Effector memory CD8-positive, alpha-beta T cell (primary cell): ENCODE measurements around the gene PCDHGA1.

Experiments
- ATAC-seq: fragments of 150-1000 bp; cut with Tn5 transposase; replicated peaks from 2 replicates; pipeline ENCODE4 v1.10.0; 2021; ENCODE audit warnings: mild to moderate bottlenecking, moderate library complexity
- DNase-seq, 3 experiments: peaks; one replicate each; pipeline ENCODE4 v3.0.0; 2021
- H3K27ac Mint-ChIP-seq, 2 donors: one replicate each; pipeline ENCODE4 v1.8.0; 2022; ENCODE audit warnings: mild to moderate bottlenecking in 2 of 2, mixed read lengths in 2 of 2, moderate library complexity in 2 of 2
- H3K27me3 Mint-ChIP-seq, 2 donors: one replicate each; pipeline ENCODE4 v1.8.0; 2022; ENCODE audit warnings: mixed read lengths in 2 of 2
- H3K36me3 Mint-ChIP-seq: one replicate; pipeline ENCODE4 v1.8.0; 2022; ENCODE audit warnings: mild to moderate bottlenecking, moderate library complexity, mixed read lengths; ENCODE audit not compliant: insufficient read depth
- H3K4me1 Mint-ChIP-seq, 2 donors: one replicate each; pipeline ENCODE4 v1.8.0; 2022; ENCODE audit warnings: low read depth in 2 of 2, mixed read lengths in 2 of 2
- H3K4me3 Mint-ChIP-seq, 2 donors: one replicate each; pipeline ENCODE4 v1.8.0; 2022; ENCODE audit warnings: mild to moderate bottlenecking in 2 of 2, mixed read lengths in 2 of 2, moderate library complexity in 2 of 2
- H3K9me3 Mint-ChIP-seq, 2 donors: one replicate each; pipeline ENCODE4 v1.8.0; 2022; ENCODE audit warnings: mixed read lengths in 2 of 2

PCDHGA1 gene

GRCh38 chr5:141437221-141437620, 106.9 kb downstream of the PCDHGA1 start:
- ATAC-seq: no peak
- H3K27me3 Mint-ChIP-seq: peaks cover 19 to 60% of the 10 kb centered on the region in 2 donors
- peaks cover 0 to 3% of the 10 kb centered on the region in 2 donors for H3K4me1 Mint-ChIP-seq
- no peak for DNase-seq
- H3K36me3 Mint-ChIP-seq: no peaks in the 10 kb centered on the region
- H3K27ac Mint-ChIP-seq: no peak overlapping the region
- no peak overlapping the region for H3K4me3 Mint-ChIP-seq
- H3K9me3 Mint-ChIP-seq: peaks cover 2 to 9% of the 10 kb centered on the region in 2 donors

- H3K27ac Mint-ChIP-seq: no peak overlapping the region
- DNase-seq (no peak), ATAC-seq (no peak)
- no peaks in the 10 kb centered on the region for H3K4me1 Mint-ChIP-seq
- H3K36me3 Mint-ChIP-seq: no peaks in the 10 kb centered on the region
- H3K27me3 Mint-ChIP-seq: peaks cover 4 to 50% of the 10 kb centered on the region in 2 donors
- H3K4me3 Mint-ChIP-seq: no peak overlapping the region
- H3K9me3 Mint-ChIP-seq: peaks cover 2 to 6% of the 10 kb centered on the region in 2 donors
Measured at GRCh38 chr5:141439411-141440141, 109.3 kb downstream of the PCDHGA1 start.

- no peaks in the 10 kb centered on the region for H3K36me3 Mint-ChIP-seq
- ATAC-seq (no peak), DNase-seq (no peak)
- no peak overlapping the region for H3K27ac Mint-ChIP-seq
- peaks cover 7 to 55% of the 10 kb centered on the region in 2 donors for H3K27me3 Mint-ChIP-seq
- H3K4me3 Mint-ChIP-seq: no peak overlapping the region
- H3K9me3 Mint-ChIP-seq: peaks cover 2 to 6% of the 10 kb centered on the region in 2 donors
- no peaks in the 10 kb centered on the region for H3K4me1 Mint-ChIP-seq
Measured at GRCh38 chr5:141440341-141440740, 110.0 kb downstream of the PCDHGA1 start.

- H3K4me1 Mint-ChIP-seq: no peaks in the 10 kb centered on the region
- no peaks in the 10 kb centered on the region for H3K36me3 Mint-ChIP-seq
- ATAC-seq: no peak
- no peak overlapping the region for H3K27ac Mint-ChIP-seq
- no peak overlapping the region for H3K4me3 Mint-ChIP-seq
- DNase-seq: no peak
- peaks cover 14 to 51% of the 10 kb centered on the region in 2 donors for H3K27me3 Mint-ChIP-seq
- peaks cover 2 to 6% of the 10 kb centered on the region in 2 donors for H3K9me3 Mint-ChIP-seq
Measured at GRCh38 chr5:141441571-141442170, 111.4 kb downstream of the PCDHGA1 start.

GRCh38 chr5:141465351-141465750, 135.0 kb downstream of the PCDHGA1 start:
- H3K36me3 Mint-ChIP-seq: no peaks in the 10 kb centered on the region
- ATAC-seq: no peak

GRCh38 chr5:141475625-141476131, 145.4 kb downstream of the PCDHGA1 start, which contains the start of gene PCDHGC3:
Gene PCDHGC3, plus strand, starts transcription at chr5:141475966. Its CDS starts 151 bp downstream, at chr5:141476117.
- H3K9me3 Mint-ChIP-seq: no peaks in the 10 kb centered on the region
- peaks cover 2% of the 10 kb centered on the region for H3K36me3 Mint-ChIP-seq
- peaks cover 74 to 76% of the 10 kb centered on the region in 2 donors for H3K27me3 Mint-ChIP-seq
- DNase-seq: no peak
- peak; percentile 45 for ATAC-seq
- H3K27ac Mint-ChIP-seq: no peak within 1 kb of the TSS
- peak within 1 kb of the TSS; percentile 78 to 85 for H3K4me3 Mint-ChIP-seq
- peaks cover 18 to 24% of the 10 kb centered on the region in 2 donors for H3K4me1 Mint-ChIP-seq

More at GRCh38 chr5:141465351-141465750, 135.0 kb downstream of the PCDHGA1 start:
- H3K9me3 Mint-ChIP-seq: no peaks in the 10 kb centered on the region
- H3K4me3 Mint-ChIP-seq: no peak overlapping the region
- peaks cover 21 to 26% of the 10 kb centered on the region in 2 donors for H3K27me3 Mint-ChIP-seq
- no peaks in the 10 kb centered on the region for H3K4me1 Mint-ChIP-seq
- no peak for DNase-seq
- H3K27ac Mint-ChIP-seq: no peak overlapping the region

GRCh38 chr5:141476132-141476911, 146.0 kb downstream of the PCDHGA1 start:
- ATAC-seq: no peak
- Mint-ChIP-seq H3K4me1 (peaks cover 18 to 24% of the 10 kb centered on the region in 2 donors), H3K36me3 (peaks cover 2% of the 10 kb centered on the region), H3K27me3 (peaks cover 78 to 82% of the 10 kb centered on the region in 2 donors), H3K27ac (no peak overlapping the region), H3K4me3 (peak overlapping the region; percentile 78 to 85), H3K9me3 (no peaks in the 10 kb centered on the region)
- no peak for DNase-seq

GRCh38 chr5:141477044-141477575, 146.8 kb downstream of the PCDHGA1 start:
- Mint-ChIP-seq H3K27me3 (peaks cover 78 to 89% of the 10 kb centered on the region in 2 donors), H3K9me3 (no peaks in the 10 kb centered on the region), H3K4me3 (peak overlapping the region; percentile 41 to 85), H3K4me1 (peaks cover 18 to 24% of the 10 kb centered on the region in 2 donors), H3K36me3 (peaks cover 2% of the 10 kb centered on the region), H3K27ac (no peak overlapping the region)
- ATAC-seq (no peak), DNase-seq (no peak)

GRCh38 chr5:141477815-141478214, 147.5 kb downstream of the PCDHGA1 start:
- Mint-ChIP-seq H3K4me3 (peak overlapping the region in 1 of 2 donors; percentile 85), H3K36me3 (peaks cover 2% of the 10 kb centered on the region), H3K27me3 (peaks cover 85 to 96% of the 10 kb centered on the region in 2 donors), H3K27ac (no peak overlapping the region), H3K9me3 (no peaks in the 10 kb centered on the region), H3K4me1 (peaks cover 18 to 24% of the 10 kb centered on the region in 2 donors)
- DNase-seq: no peak
- no peak for ATAC-seq

- H3K4me3 Mint-ChIP-seq: peak overlapping the region in 1 of 2 donors; percentile 12
- peaks cover 2% of the 10 kb centered on the region for H3K36me3 Mint-ChIP-seq
- H3K27ac Mint-ChIP-seq: no peak overlapping the region
- H3K9me3 Mint-ChIP-seq: no peaks in the 10 kb centered on the region
- no peak for ATAC-seq
- no peak for DNase-seq
- peaks cover 18 to 24% of the 10 kb centered on the region in 2 donors for H3K4me1 Mint-ChIP-seq
- peaks cover 89 to 99% of the 10 kb centered on the region in 2 donors for H3K27me3 Mint-ChIP-seq
Measured at GRCh38 chr5:141478321-141478945, 148.1 kb downstream of the PCDHGA1 start.

GRCh38 chr5:141479776-141480175, 149.5 kb downstream of the PCDHGA1 start:
- no peak for DNase-seq
- no peak overlapping the region for H3K27ac Mint-ChIP-seq
- H3K27me3 Mint-ChIP-seq: peaks cover 90 to 99% of the 10 kb centered on the region in 2 donors
- H3K9me3 Mint-ChIP-seq: no peaks in the 10 kb centered on the region
- no peak overlapping the region for H3K4me3 Mint-ChIP-seq
- H3K4me1 Mint-ChIP-seq: peaks cover 24 to 26% of the 10 kb centered on the region in 2 donors
- no peak for ATAC-seq
- peaks cover 2% of the 10 kb centered on the region for H3K36me3 Mint-ChIP-seq

- ATAC-seq (no peak), DNase-seq (no peak)
- Mint-ChIP-seq H3K27ac (no peak overlapping the region), H3K4me3 (no peak overlapping the region), H3K27me3 (peaks cover 81 to 98% of the 10 kb centered on the region in 2 donors), H3K4me1 (peaks cover 7 to 8% of the 10 kb centered on the region in 2 donors), H3K36me3 (no peaks in the 10 kb centered on the region), H3K9me3 (no peaks in the 10 kb centered on the region)
Measured at GRCh38 chr5:141483902-141484301, 153.6 kb downstream of the PCDHGA1 start.
